ENCODE data around the gene DHRS4.

DNA sequence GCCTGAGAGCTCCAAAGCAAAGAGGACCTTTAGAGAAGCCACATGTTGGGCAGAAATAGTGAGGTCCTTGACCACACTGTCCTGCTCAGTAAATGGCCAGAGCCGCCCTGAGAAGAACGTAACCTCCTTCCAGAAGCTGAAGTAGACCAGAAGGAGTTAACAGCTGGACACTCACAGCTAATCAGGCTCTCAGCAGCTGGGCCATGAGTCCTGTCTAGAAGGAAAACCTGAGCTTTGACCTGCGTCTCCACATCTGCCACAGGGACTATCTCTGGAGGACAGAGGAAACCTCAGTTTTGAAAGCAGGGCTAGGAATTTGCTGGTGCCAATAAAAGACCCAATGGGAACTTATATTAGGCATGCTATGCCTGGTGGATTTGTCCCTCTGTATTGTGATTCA lies 12.3 kb upstream of the DHRS4 start:
- TF ChIP-seq, protein P1, sequence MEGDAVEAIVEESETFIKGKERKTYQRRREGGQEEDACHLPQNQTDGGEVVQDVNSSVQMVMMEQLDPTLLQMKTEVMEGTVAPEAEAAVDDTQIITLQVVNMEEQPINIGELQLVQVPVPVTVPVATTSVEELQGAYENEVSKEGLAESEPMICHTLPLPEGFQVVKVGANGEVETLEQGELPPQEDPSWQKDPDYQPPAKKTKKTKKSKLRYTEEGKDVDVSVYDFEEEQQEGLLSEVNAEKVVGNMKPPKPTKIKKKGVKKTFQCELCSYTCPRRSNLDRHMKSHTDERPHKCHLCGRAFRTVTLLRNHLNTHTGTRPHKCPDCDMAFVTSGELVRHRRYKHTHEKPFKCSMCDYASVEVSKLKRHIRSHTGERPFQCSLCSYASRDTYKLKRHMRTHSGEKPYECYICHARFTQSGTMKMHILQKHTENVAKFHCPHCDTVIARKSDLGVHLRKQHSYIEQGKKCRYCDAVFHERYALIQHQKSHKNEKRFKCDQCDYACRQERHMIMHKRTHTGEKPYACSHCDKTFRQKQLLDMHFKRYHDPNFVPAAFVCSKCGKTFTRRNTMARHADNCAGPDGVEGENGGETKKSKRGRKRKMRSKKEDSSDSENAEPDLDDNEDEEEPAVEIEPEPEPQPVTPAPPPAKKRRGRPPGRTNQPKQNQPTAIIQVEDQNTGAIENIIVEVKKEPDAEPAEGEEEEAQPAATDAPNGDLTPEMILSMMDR (IDR thresholded peaks at IDR 0.05; ENCODE audit: low read length), result no peak
- no peak for TF ChIP-seq EZH2 (IDR thresholded peaks at IDR 0.05; ENCODE audit: borderline replicate concordance, low read length)
